Testis (tissue), 2 donors: Measurements from ENCODE around the gene MDGA2.

ENCODE experiments used
- POLR2A ChIP-seq: fragments of 450-650 bp; IDR thresholded peaks from one replicate; pipeline ENCODE4 v1.6.1; 2017; ENCODE audit warnings: antibody characterized with exemption, mild to moderate bottlenecking, moderate library complexity
- TF ChIP-seq, protein P1 (sequence below), 3 experiments: fragments of 450-650 bp in 2 of 3; fragments of 200-600 bp in 1 of 3; sonication (generic) in 1 of 3; IDR thresholded peaks; one replicate each; pipeline ENCODE4 v1.5.1; 2016 to 2019; ENCODE audit warnings: antibody characterized with exemption in 3 of 3, mild to moderate bottlenecking in 2 of 3, moderate library complexity in 1 of 3

GRCh38 chr14:46920542-46920941, 754.9 kb downstream of the MDGA2 start:
- TF ChIP-seq, protein P1, sequence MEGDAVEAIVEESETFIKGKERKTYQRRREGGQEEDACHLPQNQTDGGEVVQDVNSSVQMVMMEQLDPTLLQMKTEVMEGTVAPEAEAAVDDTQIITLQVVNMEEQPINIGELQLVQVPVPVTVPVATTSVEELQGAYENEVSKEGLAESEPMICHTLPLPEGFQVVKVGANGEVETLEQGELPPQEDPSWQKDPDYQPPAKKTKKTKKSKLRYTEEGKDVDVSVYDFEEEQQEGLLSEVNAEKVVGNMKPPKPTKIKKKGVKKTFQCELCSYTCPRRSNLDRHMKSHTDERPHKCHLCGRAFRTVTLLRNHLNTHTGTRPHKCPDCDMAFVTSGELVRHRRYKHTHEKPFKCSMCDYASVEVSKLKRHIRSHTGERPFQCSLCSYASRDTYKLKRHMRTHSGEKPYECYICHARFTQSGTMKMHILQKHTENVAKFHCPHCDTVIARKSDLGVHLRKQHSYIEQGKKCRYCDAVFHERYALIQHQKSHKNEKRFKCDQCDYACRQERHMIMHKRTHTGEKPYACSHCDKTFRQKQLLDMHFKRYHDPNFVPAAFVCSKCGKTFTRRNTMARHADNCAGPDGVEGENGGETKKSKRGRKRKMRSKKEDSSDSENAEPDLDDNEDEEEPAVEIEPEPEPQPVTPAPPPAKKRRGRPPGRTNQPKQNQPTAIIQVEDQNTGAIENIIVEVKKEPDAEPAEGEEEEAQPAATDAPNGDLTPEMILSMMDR (IDR thresholded peaks at IDR 0.05), result no peak
- TF ChIP-seq POLR2A, result no peak
